Osteocyte (in vitro differentiated cells): ENCODE data around the gene SMAP1. TPM values are rescaled to one million over a fixed set of nuclear protein-coding genes. Genes with fewer than 3 reads are reported as not detected.

ENCODE experiments used
- DNase-seq: peaks from one replicate; pipeline ENCODE4 v3.0.0; 2021; ENCODE audit warnings: mixed read lengths; ENCODE audit not compliant: unreplicated experiment; ENCODE audit errors: extremely low spot score
- H3K27ac Mint-ChIP-seq: one replicate; pipeline ENCODE4 v1.8.0; 2021; ENCODE audit warnings: mild to moderate bottlenecking, mixed read lengths; ENCODE audit not compliant: unreplicated experiment
- H3K27me3 Mint-ChIP-seq: one replicate; pipeline ENCODE4 v1.8.0; 2021; ENCODE audit warnings: mixed read lengths; ENCODE audit not compliant: unreplicated experiment
- H3K36me3 Mint-ChIP-seq: one replicate; pipeline ENCODE4 v1.8.0; 2021; ENCODE audit warnings: mixed read lengths; ENCODE audit not compliant: unreplicated experiment
- H3K4me1 Mint-ChIP-seq: one replicate; pipeline ENCODE4 v1.8.0; 2021; ENCODE audit warnings: mixed read lengths; ENCODE audit not compliant: unreplicated experiment
- H3K4me3 Mint-ChIP-seq: one replicate; pipeline ENCODE4 v1.8.0; 2021; ENCODE audit warnings: mild to moderate bottlenecking, moderate library complexity, mixed read lengths; ENCODE audit not compliant: unreplicated experiment
- H3K9me3 Mint-ChIP-seq: one replicate; pipeline ENCODE4 v1.8.0; 2021; ENCODE audit warnings: mixed read lengths; ENCODE audit not compliant: unreplicated experiment
- total RNA-seq: library from RNA; stranded (reverse); gene quantifications from 2 replicates; pipeline ENCODE4 v1.2.1, GENCODE V29; 2021
- TF ChIP-seq, protein P1 (sequence below): fragments of 200-600 bp; sonication (generic); IDR thresholded peaks from 2 replicates; pipeline ENCODE4 v1.5.0; 2021; ENCODE audit warnings: antibody characterized with exemption, mild to moderate bottlenecking, moderate library complexity

SMAP1 gene
- total RNA-seq, 1 donor from 2014 or later, result 27.2 TPM

DNA sequence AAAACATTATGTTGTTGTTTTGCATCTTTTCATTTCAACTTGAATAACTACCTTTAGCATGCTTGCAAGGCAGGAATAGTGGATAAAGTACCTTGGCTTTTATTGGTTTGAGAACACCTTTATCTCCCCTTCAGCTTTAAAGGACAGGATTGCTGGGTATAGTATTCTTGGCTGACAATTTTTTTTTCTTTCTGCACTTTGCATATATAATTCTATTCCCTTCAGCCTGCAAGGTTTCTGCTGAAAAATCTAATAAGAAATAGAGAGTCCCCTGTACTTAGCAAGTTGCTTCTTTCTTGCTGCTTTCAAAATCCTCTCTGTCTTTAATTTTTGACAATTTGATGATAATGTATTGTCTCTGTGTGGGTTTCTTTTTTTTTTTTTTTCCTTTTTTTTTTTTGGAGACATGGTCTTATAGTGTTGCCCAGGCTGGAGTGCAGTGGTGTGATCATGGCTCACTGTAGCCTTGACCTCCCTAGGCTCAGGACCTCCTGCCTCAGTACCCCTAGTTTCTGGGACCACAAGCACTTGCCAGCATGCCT, 47.1 kb downstream of the SMAP1 start:
- Mint-ChIP-seq H3K36me3 (peaks cover 8% of the 10 kb centered on the region), H3K4me3 (no peak overlapping the region), H3K27me3 (no peaks in the 10 kb centered on the region), H3K27ac (no peak overlapping the region), H3K9me3 (peaks cover 14% of the 10 kb centered on the region), H3K4me1 (peaks cover 3% of the 10 kb centered on the region)
- no peak for DNase-seq
- TF ChIP-seq, protein P1, sequence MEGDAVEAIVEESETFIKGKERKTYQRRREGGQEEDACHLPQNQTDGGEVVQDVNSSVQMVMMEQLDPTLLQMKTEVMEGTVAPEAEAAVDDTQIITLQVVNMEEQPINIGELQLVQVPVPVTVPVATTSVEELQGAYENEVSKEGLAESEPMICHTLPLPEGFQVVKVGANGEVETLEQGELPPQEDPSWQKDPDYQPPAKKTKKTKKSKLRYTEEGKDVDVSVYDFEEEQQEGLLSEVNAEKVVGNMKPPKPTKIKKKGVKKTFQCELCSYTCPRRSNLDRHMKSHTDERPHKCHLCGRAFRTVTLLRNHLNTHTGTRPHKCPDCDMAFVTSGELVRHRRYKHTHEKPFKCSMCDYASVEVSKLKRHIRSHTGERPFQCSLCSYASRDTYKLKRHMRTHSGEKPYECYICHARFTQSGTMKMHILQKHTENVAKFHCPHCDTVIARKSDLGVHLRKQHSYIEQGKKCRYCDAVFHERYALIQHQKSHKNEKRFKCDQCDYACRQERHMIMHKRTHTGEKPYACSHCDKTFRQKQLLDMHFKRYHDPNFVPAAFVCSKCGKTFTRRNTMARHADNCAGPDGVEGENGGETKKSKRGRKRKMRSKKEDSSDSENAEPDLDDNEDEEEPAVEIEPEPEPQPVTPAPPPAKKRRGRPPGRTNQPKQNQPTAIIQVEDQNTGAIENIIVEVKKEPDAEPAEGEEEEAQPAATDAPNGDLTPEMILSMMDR, result no peak

DNA sequence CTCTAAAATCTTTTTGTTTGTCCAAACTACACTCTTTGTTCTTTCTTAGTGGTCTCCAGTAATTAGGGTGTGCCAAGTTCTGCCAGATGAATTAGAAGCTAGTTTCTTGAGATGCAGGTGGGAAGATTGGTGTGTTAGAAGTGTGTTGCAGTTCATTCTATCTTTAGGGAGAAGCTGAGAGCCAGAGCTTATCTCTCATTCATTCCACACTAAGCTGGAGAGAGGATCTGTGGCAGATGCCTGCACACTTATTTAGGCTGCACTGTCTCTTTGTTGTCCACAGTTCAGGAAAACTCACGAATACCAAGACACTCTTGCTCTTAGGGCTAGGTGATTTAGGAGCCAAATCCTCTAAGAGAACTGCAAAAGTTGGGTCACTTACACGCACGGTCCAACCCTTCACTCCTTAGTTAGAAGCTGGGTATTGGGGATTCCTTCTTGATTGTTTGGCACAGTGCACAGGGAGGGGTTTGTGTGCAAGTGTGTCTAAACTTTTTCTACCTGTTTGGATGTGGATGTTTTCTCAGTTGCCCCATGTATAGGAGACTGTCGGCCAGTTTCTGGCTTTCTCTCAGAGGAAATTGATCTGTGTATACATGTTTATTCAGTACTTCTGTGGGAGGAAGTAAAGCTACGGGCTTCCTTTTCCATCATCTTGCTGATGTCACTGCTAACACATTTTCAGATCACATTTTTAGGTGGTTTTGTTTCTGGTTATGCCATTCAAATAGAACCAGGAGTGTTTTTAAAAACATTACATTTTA, 49.5 kb downstream of the SMAP1 start:
- Mint-ChIP-seq H3K36me3 (peaks cover 8% of the 10 kb centered on the region), H3K4me1 (peaks cover 2% of the 10 kb centered on the region), H3K27me3 (no peaks in the 10 kb centered on the region), H3K9me3 (peaks cover 14% of the 10 kb centered on the region), H3K4me3 (no peak overlapping the region), H3K27ac (no peak overlapping the region)
- TF ChIP-seq, protein P1, result no peak
- DNase-seq, result no peak

DNA sequence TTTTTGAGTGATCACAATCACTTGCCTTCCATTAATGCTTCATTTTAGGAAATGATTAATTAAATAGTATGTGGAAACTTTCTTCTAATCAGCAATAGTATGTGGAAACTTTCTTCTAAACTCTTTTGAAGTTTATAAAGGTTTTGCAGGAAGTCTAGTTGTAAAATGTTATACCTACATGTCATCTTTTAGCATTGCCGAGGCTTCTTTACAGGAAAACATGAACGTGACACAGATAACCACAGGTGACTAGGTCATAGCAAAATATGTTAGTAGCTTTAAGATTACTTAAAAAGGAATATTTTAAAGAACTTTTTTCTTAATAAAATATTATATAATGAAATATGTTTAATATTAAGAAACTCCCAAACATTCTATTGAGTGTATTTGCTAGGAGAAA, 56.8 kb downstream of the SMAP1 start:
- no peaks in the 10 kb centered on the region for H3K36me3 Mint-ChIP-seq
- H3K27ac Mint-ChIP-seq, result no peak overlapping the region
- TF ChIP-seq, protein P1, result no peak
- H3K27me3 Mint-ChIP-seq, result no peaks in the 10 kb centered on the region
- no peaks in the 10 kb centered on the region for H3K9me3 Mint-ChIP-seq
- DNase-seq, result no peak
- no peaks in the 10 kb centered on the region for H3K4me1 Mint-ChIP-seq
- H3K4me3 Mint-ChIP-seq, result no peak overlapping the region

DNA sequence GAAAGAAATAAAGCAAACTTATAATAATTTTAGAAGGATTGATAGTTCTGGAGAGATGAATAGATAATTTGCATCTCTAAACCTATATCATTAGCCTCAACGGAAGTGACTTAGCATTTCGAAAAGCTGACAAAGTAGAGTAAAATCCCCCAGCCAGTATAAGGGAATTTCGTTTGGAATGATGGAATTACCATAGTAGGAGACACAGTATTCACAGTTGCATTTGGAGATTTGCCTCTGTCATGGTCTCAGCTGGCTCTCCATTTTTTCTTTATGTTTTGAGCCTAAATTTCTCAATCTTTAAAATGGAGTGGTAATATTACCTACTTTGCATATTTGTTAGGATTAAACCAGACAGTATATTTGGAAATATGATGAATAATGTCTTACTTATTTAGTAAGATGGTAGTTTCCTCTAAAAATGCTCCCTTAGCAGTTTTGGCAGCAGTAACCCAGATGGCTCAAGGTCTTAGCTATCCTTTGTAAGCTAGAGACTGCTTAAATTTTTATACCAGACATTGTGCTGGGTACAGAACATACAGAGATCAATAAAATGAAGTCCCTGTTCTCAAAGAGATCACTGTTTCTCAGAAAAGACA, 58.2 kb downstream of the SMAP1 start:
- H3K4me1 Mint-ChIP-seq, result no peaks in the 10 kb centered on the region
- H3K27me3 Mint-ChIP-seq, result no peaks in the 10 kb centered on the region
- TF ChIP-seq, protein P1, result no peak
- no peaks in the 10 kb centered on the region for H3K9me3 Mint-ChIP-seq
- DNase-seq, result no peak
- no peak overlapping the region for H3K27ac Mint-ChIP-seq
- no peak overlapping the region for H3K4me3 Mint-ChIP-seq
- no peaks in the 10 kb centered on the region for H3K36me3 Mint-ChIP-seq

DNA sequence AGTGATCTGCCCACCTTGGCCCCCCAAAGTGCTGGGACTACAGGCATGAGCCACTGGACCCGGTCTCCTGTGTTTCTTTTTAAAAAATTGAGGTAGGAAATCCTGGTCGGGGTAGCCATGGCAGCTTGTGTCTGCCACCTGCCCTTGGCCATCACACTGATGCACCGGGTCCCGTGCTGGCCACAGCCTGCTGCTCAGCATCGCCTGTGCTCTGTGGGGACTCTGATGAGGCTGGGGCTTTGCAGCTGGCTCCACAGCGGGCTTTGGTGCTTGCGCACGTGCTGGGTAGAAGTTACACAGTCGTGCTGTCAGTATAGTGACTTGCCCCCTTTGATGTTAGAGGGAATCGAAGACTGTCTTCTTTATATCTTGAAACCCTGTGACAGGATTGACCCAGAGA, 66.7 kb downstream of the SMAP1 start:
- Mint-ChIP-seq H3K4me1 (peaks cover 5% of the 10 kb centered on the region), H3K36me3 (peaks cover 9% of the 10 kb centered on the region), H3K27me3 (no peaks in the 10 kb centered on the region), H3K27ac (no peak overlapping the region), H3K4me3 (no peak overlapping the region), H3K9me3 (no peaks in the 10 kb centered on the region)
- TF ChIP-seq, protein P1, result no peak
- DNase-seq, result no peak
